ENCODE measurements around the gene NAV1.
A peak's percentile ranks its signal among the peaks of the same experiment; 100 is the strongest.

The NAV1 gene

DNA sequence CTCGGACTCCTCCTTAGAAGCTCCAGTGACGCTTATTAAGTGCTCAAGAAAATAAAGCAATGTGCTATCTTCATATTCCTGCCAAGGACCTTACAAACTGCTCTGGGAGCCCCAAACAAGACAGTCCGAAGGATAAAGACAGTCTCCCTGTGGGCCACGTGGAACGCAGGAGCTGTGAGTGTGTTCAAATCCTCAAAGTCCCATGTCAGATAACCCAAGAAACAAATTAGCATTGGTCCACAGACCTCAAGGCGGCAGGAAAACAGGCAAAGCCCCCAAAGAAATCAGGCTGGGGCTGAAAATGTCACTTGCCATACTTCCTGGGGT is 3.0 kb upstream of the NAV1 start:
- peaks cover 0 to 42% (median 25%) of the 10 kb centered on the region in 11 experiments; a peak in 14 of 22 replicates for H3K27me3 ChIP-seq
- peak overlapping the region in 1 of 10 experiments; percentile 10; a peak in 2 of 20 replicates for H3K4me3 ChIP-seq
- peak overlapping the region; percentile 88 to 98 (median 95) for H3K4me2 ChIP-seq
- H3K4me1 ChIP-seq: peaks cover 74 to 92% (median 83%) of the 10 kb centered on the region in 10 experiments
- peak overlapping the region; percentile 12 to 73 (median 55); a peak in 15 of 22 replicates for H3K9ac ChIP-seq
- peak overlapping the region; percentile 27 to 84 (median 72); a peak in 21 of 22 replicates for H3K27ac ChIP-seq
- H3K9me3 ChIP-seq (replicated peaks in 1 of 11): no peaks in the 10 kb centered on the region
- peaks cover 0 to 4% (median 0%) of the 10 kb centered on the region in 11 experiments; a peak in 1 of 22 replicates for H3K36me3 ChIP-seq
- H4K20me1 ChIP-seq: no peaks in the 10 kb centered on the region; a peak in 4 of 22 replicates
- TF ChIP-seq Cebpa-rat (IDR thresholded peaks at IDR 0.05): no peak

DNA sequence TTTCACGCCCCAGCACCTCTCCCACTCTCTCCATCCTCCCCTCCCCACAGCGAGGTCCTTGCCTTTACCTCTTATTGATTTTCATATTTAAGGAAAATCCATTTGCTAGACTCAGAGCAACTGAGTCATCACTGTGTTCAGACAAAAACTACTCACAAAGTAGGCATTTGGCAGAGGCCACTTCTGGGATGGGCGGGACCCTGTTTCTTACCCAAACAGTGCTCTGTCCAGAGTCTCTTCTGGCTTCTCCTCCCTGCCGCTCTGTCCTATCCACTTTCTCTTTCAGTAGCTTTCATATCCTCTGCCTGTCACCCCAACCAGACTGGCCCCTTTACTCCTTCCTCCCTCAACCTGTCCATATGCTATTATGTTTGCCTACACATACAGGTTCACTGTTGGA is 2.4 kb upstream of the NAV1 start:
- H3K9me3 ChIP-seq (replicated peaks in 1 of 11): no peaks in the 10 kb centered on the region
- 0 out of 20 replicates have a peak overlapping the region, but pooled peaks of 2 of the 10 experiments have one; percentile 10 for H3K4me3 ChIP-seq
- no peaks in the 10 kb centered on the region; a peak in 4 of 22 replicates for H4K20me1 ChIP-seq
- peak overlapping the region; percentile 27 to 84 (median 72); a peak in 19 of 22 replicates for H3K27ac ChIP-seq
- H3K9ac ChIP-seq: peak overlapping the region in 10 of 11 experiments; percentile 15 to 73 (median 56); a peak in 9 of 22 replicates
- H3K4me1 ChIP-seq: peaks cover 74 to 92% (median 83%) of the 10 kb centered on the region in 10 experiments
- TF ChIP-seq Cebpa-rat (IDR thresholded peaks at IDR 0.05): no peak
- H3K36me3 ChIP-seq: peaks cover 0 to 10% (median 0%) of the 10 kb centered on the region in 11 experiments; a peak in 1 of 22 replicates
- H3K4me2 ChIP-seq: peak overlapping the region; percentile 88 to 98 (median 95)
- peaks cover 0 to 43% (median 25%) of the 10 kb centered on the region in 11 experiments; a peak in 14 of 22 replicates for H3K27me3 ChIP-seq

DNA sequence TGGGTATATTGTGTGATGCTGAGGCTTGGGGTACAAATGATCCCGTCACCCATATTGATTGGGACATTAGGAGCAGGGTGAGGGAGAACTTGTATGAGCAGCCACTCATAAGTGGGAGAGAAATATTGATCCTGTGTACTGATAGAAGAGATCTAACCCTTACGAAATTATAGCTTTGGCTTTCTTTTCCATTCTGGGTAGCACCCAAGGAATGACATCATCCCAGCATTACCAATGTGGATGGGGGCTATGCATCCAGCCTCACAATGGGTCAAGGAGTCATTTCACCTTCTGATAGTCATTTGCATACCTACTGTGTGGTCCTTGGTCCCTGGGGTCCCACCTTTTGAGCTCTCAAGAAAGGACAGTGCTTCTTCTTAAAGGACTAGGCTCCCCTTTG is 1.9 kb upstream of the NAV1 start:
- peaks cover 74 to 92% (median 83%) of the 10 kb centered on the region in 10 experiments for H3K4me1 ChIP-seq
- no peak for TF ChIP-seq Cebpa-rat (IDR thresholded peaks at IDR 0.05)
- H3K9ac ChIP-seq: peak overlapping the region in 1 of 11 experiments; percentile 67; a peak in 2 of 22 replicates
- peaks cover 0 to 10% (median 0%) of the 10 kb centered on the region in 11 experiments; a peak in 1 of 22 replicates for H3K36me3 ChIP-seq
- no peaks in the 10 kb centered on the region for H3K9me3 ChIP-seq (replicated peaks in 1 of 11)
- peaks cover 0 to 43% (median 25%) of the 10 kb centered on the region in 11 experiments; a peak in 14 of 22 replicates for H3K27me3 ChIP-seq
- H3K4me3 ChIP-seq: no peak overlapping the region
- peak overlapping the region in 3 of 11 experiments; percentile 59 to 84 (median 72); a peak in 4 of 22 replicates for H3K27ac ChIP-seq
- H4K20me1 ChIP-seq: no peaks in the 10 kb centered on the region; a peak in 3 of 22 replicates
- peak overlapping the region; percentile 88 to 98 (median 95) for H3K4me2 ChIP-seq

DNA sequence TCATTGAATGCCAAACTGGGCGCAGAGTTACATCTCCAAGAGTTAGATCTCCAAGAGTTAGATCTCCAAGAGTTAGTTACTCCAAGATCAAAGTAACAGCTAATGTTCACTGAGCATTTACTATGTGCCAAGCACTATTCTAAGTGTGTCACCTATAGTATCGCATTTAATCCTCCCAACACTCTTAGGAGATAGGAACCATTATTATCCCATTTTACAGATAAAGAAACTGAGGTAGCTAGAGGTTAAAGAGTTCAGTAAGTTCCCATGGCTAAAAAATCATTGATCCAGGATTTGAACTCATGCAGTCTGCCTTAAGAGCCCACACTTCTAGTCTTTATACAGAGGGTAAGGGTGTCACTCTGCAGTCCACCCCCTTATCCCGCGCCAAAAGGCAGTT is 1.5 kb upstream of the NAV1 start:
- Histone ChIP-seq H3K4me3 (peak overlapping the region in 3 of 10 experiments; percentile 86 to 92 (median 89); a peak in 3 of 20 replicates), H3K27ac (peak overlapping the region in 8 of 11 experiments; percentile 87 to 94 (median 90); a peak in 13 of 22 replicates), H3K36me3 (peaks cover 0 to 10% (median 0%) of the 10 kb centered on the region in 11 experiments; a peak in 1 of 22 replicates), H4K20me1 (no peaks in the 10 kb centered on the region; a peak in 1 of 22 replicates), H3K9ac (peak overlapping the region in 3 of 11 experiments; percentile 88 to 93 (median 91); a peak in 4 of 22 replicates), H3K4me1 (peaks cover 74 to 92% (median 83%) of the 10 kb centered on the region in 10 experiments), H3K27me3 (peaks cover 0 to 43% (median 25%) of the 10 kb centered on the region in 11 experiments; a peak in 14 of 22 replicates), H3K9me3 (replicated peaks in 1 of 11) (no peaks in the 10 kb centered on the region), H3K4me2 (peak overlapping the region; percentile 88 to 98 (median 95))
- TF ChIP-seq Cebpa-rat (IDR thresholded peaks at IDR 0.05): no peak

DNA sequence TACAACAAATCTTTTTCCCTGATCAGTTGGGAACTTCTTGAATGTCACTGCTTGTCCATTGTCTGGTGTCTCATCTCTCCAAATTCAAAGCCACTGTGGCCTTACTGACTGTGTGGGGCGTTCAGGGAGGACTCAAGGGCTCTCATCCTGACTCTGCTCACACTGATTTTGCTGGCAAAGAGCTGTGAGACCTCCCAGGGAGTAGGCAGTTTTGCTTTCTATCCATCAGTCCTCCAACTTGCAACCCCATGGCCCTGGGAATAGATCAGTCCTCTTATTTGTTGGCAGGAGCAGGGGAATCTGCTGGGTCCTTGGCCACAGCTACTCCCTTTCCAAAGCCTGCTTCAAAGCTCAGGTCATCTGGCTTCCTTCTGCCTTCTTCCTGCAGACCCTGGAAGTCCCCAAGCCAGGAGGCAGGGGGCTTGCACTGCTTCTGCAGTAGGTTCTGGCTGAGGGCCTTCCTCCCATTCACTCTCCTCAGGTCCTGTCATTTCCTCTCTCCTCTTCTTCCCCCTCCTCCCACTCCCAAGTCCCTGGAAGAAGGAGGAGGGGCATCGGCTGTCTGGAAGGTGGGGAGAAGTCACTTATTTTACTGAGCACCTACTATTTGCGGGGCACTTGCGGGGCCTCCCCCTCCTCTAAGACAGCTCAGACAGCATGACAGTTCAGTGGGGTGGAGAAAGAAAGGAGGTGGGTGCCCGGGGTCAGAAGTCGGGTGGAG is 876 bp upstream of the NAV1 start:
- H3K9me3 ChIP-seq (replicated peaks in 1 of 11): peaks cover 0 to 3% (median 0%) of the 10 kb centered on the region in 11 experiments; a peak in 3 of 22 replicates
- H3K4me2 ChIP-seq: peak overlapping the region; percentile 88 to 98 (median 95)
- peaks cover 0 to 43% (median 25%) of the 10 kb centered on the region in 11 experiments; a peak in 14 of 22 replicates for H3K27me3 ChIP-seq
- peak overlapping the region; percentile 79 to 93 (median 89); a peak in 21 of 22 replicates for H3K9ac ChIP-seq
- H3K4me1 ChIP-seq: peaks cover 78 to 92% (median 83%) of the 10 kb centered on the region in 10 experiments
- no peaks in the 10 kb centered on the region; a peak in 1 of 22 replicates for H4K20me1 ChIP-seq
- H3K36me3 ChIP-seq: peaks cover 0 to 10% (median 0%) of the 10 kb centered on the region in 11 experiments; a peak in 2 of 22 replicates
- peak overlapping the region; percentile 70 to 94 (median 86) for H3K4me3 ChIP-seq
- TF ChIP-seq Cebpa-rat (IDR thresholded peaks at IDR 0.05): no peak
- peak overlapping the region; percentile 63 to 94 (median 88); a peak in 21 of 22 replicates for H3K27ac ChIP-seq

DNA sequence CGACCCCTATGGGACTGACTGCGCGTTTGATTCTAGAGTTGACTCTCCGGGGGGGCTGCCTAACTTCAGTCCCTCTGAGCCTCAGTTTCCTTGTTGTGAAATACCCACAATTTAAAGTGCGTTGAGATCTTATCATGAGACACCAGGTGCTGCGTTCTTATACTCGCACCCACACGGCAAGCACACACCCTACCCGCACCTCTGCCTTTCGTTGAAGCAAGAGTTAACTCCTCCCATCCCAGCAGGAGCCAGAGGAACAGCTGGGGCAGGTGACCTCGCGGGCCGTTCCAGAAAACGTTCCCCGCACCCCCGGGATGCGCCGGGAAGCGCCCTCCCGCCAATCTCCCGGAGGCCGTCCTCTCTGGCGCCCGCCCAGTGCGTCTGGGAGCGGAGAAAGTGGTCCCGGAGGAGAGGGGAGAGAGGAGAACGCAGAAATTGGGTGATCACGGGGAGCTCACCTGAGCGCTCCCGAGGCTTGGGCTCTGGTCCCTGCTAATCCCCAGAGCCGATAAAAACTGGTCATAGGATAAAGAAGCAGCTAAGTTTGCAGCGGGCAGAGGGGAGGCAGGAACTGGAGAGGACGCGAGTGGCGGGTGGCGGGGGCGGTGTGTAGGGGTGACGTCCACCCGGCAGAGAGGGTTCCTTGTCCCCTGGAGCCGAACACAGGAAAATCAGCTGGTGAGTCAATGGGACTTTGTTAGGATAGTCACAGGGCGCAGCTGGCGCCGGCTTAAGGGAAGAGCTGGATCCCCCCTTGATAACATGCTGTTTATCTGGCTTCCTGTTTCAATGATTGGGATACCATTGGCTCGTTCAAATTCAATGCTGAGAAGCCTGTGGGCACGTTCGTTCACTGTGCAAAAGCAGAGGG is 869 bp downstream of the NAV1 start:
- Histone ChIP-seq H3K27me3 (peaks cover 0 to 43% (median 25%) of the 10 kb centered on the region in 11 experiments; a peak in 14 of 22 replicates), H3K4me2 (peak overlapping the region; percentile 88 to 98 (median 95)), H3K9ac (peak overlapping the region; percentile 79 to 93 (median 89)), H3K9me3 (replicated peaks in 1 of 11) (peaks cover 0 to 4% (median 0%) of the 10 kb centered on the region in 11 experiments; a peak in 3 of 22 replicates), H4K20me1 (peaks cover 0 to 11% (median 0%) of the 10 kb centered on the region in 11 experiments; a peak in 6 of 22 replicates), H3K36me3 (peaks cover 0 to 15% (median 0%) of the 10 kb centered on the region in 11 experiments; a peak in 2 of 22 replicates), H3K4me1 (peaks cover 81 to 91% (median 84%) of the 10 kb centered on the region in 10 experiments), H3K27ac (peak overlapping the region; percentile 63 to 94 (median 88)), H3K4me3 (peak overlapping the region; percentile 70 to 94 (median 86))
- TF ChIP-seq Cebpa-rat (IDR thresholded peaks at IDR 0.05): no peak

DNA sequence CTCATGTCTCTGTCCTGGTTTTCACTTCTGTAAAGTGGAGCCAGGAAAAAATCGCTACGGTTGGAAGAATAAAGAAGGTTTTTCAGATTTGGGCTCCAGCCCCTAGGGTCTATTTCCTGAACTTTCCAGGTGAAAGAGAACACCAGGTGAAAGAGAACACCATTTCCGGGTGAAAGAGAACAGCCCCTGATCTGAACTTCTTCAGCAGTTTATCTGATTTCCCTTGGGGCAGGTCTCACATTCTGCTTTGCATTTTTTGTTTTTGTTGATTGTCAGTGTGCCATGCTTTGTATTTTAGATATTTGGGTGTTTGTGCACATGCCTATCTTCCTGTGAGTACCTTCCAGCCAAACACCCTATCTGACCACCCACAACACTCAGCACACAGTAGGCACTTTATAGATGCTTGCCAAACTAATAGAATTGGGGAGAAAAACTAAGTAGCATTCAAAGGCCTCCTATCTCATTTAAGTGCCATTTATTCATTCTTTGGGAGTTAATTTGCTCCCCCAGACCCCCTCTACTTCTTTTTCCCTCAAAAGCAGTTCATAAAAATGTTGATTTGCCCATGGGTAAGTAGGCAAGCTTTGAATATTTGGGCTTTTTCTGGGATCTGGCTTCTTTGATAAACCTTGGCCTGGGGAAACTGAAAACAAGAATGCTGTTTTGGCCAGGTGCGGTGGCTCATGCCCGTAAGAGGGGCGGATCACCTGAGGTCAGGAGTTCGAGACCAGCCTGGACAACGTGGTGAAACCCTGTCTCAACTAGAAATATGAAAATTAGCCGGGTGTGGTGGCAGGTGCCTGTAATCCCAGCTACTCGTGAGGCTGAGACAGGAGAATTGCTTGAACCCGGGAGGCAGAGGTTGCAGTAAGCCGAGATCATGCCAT is 2.2 kb downstream of the NAV1 start:
- Histone ChIP-seq H3K9ac (peak overlapping the region; percentile 79 to 93 (median 89)), H3K27ac (peak overlapping the region; percentile 57 to 94 (median 88)), H4K20me1 (peaks cover 0 to 23% (median 4%) of the 10 kb centered on the region in 11 experiments; a peak in 8 of 22 replicates), H3K4me3 (peak overlapping the region; percentile 70 to 94 (median 86)), H3K4me2 (peak overlapping the region; percentile 88 to 98 (median 95)), H3K4me1 (peaks cover 81 to 91% (median 84%) of the 10 kb centered on the region in 10 experiments), H3K27me3 (peaks cover 0 to 43% (median 25%) of the 10 kb centered on the region in 11 experiments; a peak in 14 of 22 replicates), H3K9me3 (replicated peaks in 1 of 11) (peaks cover 0 to 4% (median 0%) of the 10 kb centered on the region in 11 experiments; a peak in 3 of 22 replicates), H3K36me3 (peaks cover 0 to 23% (median 0%) of the 10 kb centered on the region in 11 experiments; a peak in 2 of 22 replicates)
- TF ChIP-seq Cebpa-rat (IDR thresholded peaks at IDR 0.05): no peak

Data from BLaER1 treated with 17β-estradiol and CSF1 and Interleukin-3, amounts not matched to agents 10 nM and 100 nM (cell line).